GM19025 (cell line): Measurements from ENCODE around the gene CCDC102B.
A peak's percentile ranks its signal among the peaks of the same experiment; 100 is the strongest.

Source experiments
- ATAC-seq: cut with Tn5 transposase; IDR thresholded peaks from one replicate; pipeline ENCODE4 v1.9.1; 2021; ENCODE audit warnings: mild to moderate bottlenecking, low read depth, moderate library complexity; ENCODE audit not compliant: unreplicated experiment

Gene CCDC102B

DNA sequence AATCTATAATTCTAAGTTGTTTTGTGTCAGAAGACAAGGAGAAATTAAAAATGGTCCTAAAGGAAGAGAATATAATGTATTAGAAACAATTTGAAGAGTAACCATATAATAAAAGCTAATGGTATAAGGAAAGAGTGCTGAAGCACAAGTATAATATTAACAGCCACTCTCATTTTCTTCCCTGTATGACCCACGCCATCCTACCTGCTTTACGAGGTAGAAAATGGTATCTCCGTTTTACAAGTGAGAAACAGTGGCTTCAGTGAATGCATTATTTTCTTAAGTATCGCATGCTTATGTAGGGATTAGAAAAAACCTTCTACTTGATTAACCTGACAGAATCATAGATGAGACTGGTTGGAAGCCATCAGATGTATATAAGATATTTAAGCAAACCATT, 266.2 kb downstream of the CCDC102B start:
- no peak for ATAC-seq

DNA sequence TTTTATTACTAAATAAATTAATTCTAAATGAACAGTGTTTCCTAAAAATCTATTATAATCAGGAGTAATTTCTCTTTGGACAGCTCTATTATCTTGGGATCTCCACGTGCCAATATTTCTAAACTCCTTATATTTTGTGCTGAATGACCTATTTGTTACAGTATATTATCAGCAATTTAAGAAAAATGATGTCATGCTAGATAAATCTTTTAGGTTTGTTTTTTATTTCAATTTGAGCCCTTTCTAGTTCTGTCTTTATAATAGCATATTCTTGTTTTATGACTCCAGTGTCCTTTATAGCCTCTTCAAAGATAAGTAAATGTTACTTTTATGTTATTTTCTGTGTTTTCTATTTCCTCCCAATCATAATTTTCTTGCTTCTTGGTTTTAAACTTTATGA, 269.2 kb downstream of the CCDC102B start:
- no peak for ATAC-seq

DNA sequence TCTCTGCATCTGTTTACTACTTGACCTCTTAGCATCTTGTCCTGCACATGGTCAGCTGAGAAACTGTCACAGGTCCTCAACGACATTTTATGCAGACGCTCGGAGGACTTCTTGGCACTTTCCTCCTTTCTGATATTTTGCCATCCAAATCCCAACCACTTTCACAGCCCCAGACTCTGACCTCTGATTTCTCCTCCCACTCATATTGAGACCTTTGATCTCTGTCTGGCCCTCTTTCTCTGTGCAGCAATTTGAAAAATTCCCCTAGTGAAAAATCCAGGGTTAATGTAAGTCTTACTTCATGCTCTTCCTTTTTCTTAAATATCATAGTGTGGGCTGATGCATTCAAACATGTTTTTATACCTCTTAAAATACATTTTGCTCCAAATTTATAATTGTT, 273.8 kb downstream of the CCDC102B start:
- ATAC-seq, result no peak

DNA sequence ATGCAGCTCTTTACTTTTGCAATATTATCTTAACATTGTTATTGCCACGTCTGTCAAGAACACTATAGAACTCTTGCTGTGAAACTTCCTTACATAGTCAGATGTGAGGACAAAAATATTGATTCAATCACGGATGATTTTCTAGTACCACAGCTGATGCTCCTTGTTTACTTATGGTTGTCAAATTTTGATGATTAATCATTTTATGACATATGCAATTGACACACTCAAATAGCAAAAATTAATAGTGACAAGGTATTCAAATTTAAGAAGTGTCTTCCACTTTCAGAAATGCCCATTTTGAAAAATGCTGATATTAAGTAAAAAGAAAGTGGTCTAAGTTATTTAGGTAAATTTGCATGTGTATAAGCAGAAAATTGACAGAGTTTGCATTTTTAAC, 284.0 kb downstream of the CCDC102B start:
- no peak for ATAC-seq

DNA sequence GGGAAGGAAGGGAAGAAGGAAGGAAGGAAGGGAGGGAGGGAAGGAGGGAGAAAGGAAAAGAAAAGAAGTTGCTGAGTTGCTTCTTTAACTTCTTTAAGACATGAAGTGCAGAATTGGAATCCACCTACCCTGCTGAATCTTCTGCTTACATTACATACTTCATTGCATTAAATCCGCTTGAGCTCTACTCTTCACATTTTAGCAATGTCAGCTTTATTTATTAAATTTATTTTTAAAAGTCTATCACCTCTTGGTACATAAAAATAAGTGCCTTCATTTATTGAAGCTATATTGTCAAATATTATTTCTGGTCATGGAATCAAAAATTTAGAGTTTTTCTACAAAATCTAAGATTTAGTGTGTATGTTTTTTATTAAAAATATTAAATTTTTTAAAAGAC, 284.6 kb downstream of the CCDC102B start:
- ATAC-seq, result no peak

DNA sequence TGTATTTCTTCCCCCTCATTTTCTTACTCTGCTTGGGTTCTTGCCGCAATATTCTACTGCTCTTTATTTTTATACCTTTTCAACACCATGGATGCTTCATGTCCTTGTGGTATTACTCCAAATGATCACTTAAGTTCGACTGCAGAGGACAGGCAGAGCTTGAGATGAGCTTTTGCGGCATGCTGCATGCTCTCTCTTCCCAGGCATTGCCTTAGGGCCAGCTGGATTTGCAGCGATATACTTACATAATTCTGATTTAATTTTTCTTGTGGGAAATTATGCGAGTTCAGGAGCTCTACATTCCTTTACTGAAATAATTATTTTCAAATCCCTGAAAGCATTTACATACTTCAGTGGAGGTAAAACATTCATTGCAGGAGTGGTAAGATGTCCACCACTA, 288.1 kb downstream of the CCDC102B start:
- ATAC-seq, result no peak

DNA sequence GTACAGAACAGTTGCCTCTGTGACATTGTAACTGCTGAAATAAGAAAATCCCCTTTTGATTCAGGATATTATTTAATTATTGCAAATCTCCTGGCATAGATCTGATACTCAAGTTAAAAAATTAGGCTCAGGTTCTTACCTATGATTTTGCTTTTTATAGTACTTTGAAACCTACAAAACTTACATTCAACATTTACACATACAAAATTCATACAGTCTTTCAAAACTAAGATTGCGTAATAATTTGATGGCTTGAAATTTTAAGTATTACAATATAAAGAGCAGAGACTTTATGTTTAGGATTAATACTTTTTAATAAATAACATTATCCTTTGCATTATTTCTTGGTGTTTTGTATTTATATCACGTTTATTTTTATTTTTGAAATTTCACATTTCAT, 291.1 kb downstream of the CCDC102B start:
- no peak for ATAC-seq

DNA sequence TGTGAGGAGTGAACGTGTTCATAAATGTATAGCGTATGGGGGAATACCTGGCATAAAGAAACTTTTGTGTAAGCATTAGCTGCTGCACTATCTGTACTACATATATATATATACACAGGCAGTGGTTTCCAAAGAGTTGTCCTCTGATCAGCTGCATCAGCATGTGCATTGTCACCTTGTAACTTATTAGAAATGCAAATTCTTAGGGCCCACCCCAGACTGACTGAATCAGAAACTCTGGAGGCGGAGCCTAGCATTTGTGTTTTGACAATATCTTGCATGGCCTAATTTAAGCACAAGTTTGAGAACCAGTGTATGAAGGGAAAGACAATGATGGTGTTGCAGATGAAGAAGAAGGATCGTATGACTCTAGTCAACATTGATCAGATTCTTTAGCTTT, 299.5 kb downstream of the CCDC102B start:
- ATAC-seq, result peak; percentile 68

DNA sequence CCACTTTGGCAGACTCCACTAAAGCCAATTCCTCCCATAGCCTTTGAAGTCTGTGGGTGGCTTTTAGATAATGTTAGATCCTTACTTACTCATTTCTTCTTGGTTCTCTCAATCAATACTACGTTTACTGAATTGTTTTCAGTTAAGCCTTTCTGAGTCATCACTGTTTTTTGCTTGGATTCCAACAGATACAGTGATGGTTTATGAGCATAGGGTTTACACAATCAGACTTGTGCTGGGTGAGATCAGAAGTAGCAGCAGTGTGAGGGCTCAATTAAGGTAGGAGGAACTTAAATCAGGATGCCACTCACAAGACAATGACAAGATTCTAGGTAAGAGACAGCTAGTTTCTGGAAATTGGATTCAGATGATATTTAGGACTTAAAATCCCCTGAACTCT, 305.1 kb downstream of the CCDC102B start:
- no peak for ATAC-seq
